Activated CD8-positive, alpha-beta memory T cell treated with anti-CD3 and anti-CD28 coated beads, Interleukin-2, amount 10 ng/mL, durations not matched to agents 7 days and 5 days (primary cell): ENCODE measurements around the gene FAM171A1. TPM values are rescaled to one million over a fixed set of nuclear protein-coding genes. Genes with fewer than 3 reads are reported as not detected.

ENCODE experiments used
- ATAC-seq: fragments of 150-1000 bp; cut with Tn5 transposase; one replicate; pipeline ENCODE4 v1.10.0; 2021; ENCODE audit warnings: moderate library complexity
- CTCF ChIA-PET: fragments of 350-600 bp; sonication (Branson Sonifier 250); formaldehyde crosslinking; loops from one replicate; lab custom pipeline; 2021; ENCODE audit warnings: antibody characterized with exemption; lab: Charles Lee
- DNase-seq: peaks from one replicate; pipeline ENCODE4 v3.0.0-alpha.2; 2020
- H3K27ac Mint-ChIP-seq: one replicate; pipeline ENCODE4 v1.8.0; 2021; ENCODE audit warnings: mild to moderate bottlenecking, mixed read lengths
- H3K27me3 Mint-ChIP-seq: one replicate; pipeline ENCODE4 v1.8.0; 2021; ENCODE audit warnings: mixed read lengths
- H3K36me3 Mint-ChIP-seq: one replicate; pipeline ENCODE4 v1.8.0; 2021; ENCODE audit warnings: mild to moderate bottlenecking, mixed read lengths
- H3K4me1 Mint-ChIP-seq: one replicate; pipeline ENCODE4 v1.8.0; 2021; ENCODE audit warnings: mixed read lengths
- H3K4me3 Mint-ChIP-seq: one replicate; pipeline ENCODE4 v1.8.0; 2021; ENCODE audit warnings: mild to moderate bottlenecking, moderate library complexity, mixed read lengths
- H3K9me3 Mint-ChIP-seq: one replicate; pipeline ENCODE4 v1.8.0; 2022; ENCODE audit warnings: low read depth, mixed read lengths
- total RNA-seq, 2 experiments: library from RNA; stranded (reverse); gene quantifications; one replicate each; pipeline ENCODE4 v1.2.3, GENCODE V29; 2021

FAM171A1 gene
- total RNA-seq, 2 experiments from 2014 or later: 0.68 to 2.9 TPM

DNA sequence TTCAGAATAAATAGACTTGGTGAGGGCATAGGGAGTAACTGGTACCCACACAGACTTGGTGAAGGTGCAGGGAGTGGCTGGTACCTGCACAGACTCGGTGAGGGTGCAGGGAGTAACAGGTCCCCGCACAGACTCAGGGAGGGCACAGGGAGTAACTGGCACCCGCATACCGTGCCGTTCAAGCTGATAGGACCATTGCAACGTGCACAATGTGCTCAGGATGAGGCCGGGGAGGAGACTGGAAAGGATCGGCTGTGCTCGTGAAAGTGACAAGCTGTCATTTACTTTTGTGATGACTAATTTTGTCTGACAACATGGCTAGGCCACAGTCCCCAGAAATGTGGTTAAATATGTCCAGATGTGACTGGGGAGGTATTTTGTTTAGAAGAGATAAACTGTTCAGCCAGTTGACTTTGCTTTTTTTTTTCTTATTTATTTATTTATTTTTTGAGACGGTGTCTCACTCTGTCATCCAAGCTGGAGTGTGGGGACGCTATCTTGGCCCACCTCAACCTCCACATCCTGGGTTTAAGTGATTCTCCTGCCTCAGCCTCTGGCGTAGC is 126.4 kb downstream of the FAM171A1 start:
- Mint-ChIP-seq H3K36me3 (no peaks in the 10 kb centered on the region), H3K27me3 (peaks cover 6% of the 10 kb centered on the region), H3K27ac (no peak overlapping the region), H3K4me3 (no peak overlapping the region), H3K4me1 (peaks cover 15% of the 10 kb centered on the region), H3K9me3 (no peaks in the 10 kb centered on the region)
- DNase-seq (peak; percentile 73), ATAC-seq (peak; percentile 70)
- CTCF ChIA-PET: interaction anchor here (1.0 to 2.2 kb wide), 2 partner anchors 10 to 76 kb away, joined by 3 to 6 read pairs; partner anchors contain the start of gene NMT2

GRCh38 chr10:15242261-15242840 is 128.7 kb downstream of the FAM171A1 start:
- H3K4me3 Mint-ChIP-seq: no peak overlapping the region
- peaks cover 6% of the 10 kb centered on the region for H3K27me3 Mint-ChIP-seq
- CTCF ChIA-PET: no interaction called here
- H3K4me1 Mint-ChIP-seq: peaks cover 22% of the 10 kb centered on the region
- H3K9me3 Mint-ChIP-seq: no peaks in the 10 kb centered on the region
- no peak for ATAC-seq
- DNase-seq: no peak
- no peaks in the 10 kb centered on the region for H3K36me3 Mint-ChIP-seq
- no peak overlapping the region for H3K27ac Mint-ChIP-seq

DNA sequence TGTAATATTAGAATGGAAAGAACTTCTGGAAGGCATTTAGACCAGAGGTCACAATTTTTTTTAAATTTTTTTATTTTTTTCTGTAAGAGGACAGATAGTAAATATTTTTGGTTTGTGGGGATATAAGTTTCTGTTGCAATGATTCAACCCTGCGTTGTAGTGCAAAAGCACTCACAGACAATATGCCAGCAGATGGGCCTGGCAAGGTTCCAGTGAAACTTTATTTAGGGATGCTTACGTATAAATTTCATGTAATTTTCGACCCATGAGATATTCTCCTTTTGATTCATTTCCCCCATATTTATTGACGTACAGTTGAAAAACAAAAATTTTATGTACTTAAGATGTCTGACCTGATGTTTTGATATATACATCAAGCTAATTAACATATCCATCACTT is 129.8 kb downstream of the FAM171A1 start:
- ATAC-seq (no peak), DNase-seq (no peak)
- Mint-ChIP-seq H3K4me1 (peaks cover 22% of the 10 kb centered on the region), H3K9me3 (no peaks in the 10 kb centered on the region), H3K36me3 (no peaks in the 10 kb centered on the region), H3K27ac (no peak overlapping the region), H3K4me3 (no peak overlapping the region), H3K27me3 (peaks cover 3% of the 10 kb centered on the region)
- CTCF ChIA-PET: interaction anchor here (0.7 kb wide), 1 partner anchor 10 kb away, joined by 4 read pairs; no protein-coding TSS in a partner anchor

DNA sequence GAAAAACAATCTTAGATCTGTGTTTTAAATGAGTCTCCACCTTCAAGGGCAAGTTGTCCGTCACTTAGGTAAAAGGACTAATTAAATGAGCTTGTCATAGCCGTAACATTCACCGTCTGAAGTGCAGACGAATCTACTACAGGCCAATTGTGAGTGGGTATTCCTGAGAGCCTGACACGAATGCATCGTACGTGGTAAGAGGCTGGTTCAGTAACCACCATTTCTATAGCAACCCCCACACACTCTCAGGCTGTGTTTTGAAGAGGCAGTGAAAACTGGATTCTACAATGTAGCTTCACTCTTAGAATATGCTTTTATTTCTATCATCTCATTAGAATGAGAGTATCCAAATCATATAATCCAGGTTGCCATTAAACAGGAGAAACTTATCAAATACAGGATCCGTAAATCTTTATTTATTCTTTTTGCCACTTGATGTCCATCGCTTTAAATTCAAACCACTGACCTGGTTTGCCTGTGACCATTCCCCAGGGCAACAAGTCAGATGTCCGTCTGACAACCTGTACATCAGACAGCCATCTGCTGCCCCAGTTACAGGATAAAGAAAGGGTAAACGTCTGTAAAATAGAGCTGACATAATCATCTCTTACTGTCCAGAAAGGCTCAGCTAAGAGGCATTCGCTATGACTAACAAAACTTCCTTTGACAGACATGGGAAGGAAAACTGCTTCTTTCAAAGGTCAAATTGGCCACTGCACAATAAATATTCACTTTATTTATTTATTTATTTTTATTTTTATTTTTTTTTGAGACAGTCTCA is 132.3 kb downstream of the FAM171A1 start:
- peaks cover 3% of the 10 kb centered on the region for H3K27me3 Mint-ChIP-seq
- no peaks in the 10 kb centered on the region for H3K9me3 Mint-ChIP-seq
- H3K4me1 Mint-ChIP-seq: peaks cover 7% of the 10 kb centered on the region
- no peak overlapping the region for H3K27ac Mint-ChIP-seq
- DNase-seq (no peak), ATAC-seq (peak; percentile 53)
- no peak overlapping the region for H3K4me3 Mint-ChIP-seq
- H3K36me3 Mint-ChIP-seq: no peaks in the 10 kb centered on the region
- CTCF ChIA-PET: interaction anchor here (1.1 kb wide), 1 partner anchor 16 kb away, joined by 3 read pairs; no protein-coding TSS in a partner anchor

DNA sequence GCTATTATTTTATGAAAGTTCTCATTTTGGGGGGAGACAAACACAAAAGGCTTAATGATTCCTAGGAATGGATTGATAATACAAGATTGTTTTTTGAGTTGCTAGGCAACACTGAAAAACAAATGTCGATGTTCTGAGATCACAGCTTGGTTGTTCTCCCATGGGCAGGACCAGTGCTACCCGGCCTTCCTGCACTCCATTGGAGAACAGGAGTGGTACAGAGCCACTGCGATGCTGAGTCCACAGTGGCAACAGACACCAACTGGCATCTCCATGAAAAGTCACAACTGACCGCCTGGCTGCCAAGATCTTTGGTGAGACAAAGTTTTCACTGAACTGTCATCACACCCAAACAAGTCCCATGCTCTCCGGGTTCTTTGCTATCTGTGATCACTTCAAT is 133.7 kb downstream of the FAM171A1 start:
- peaks cover 3% of the 10 kb centered on the region for H3K27me3 Mint-ChIP-seq
- H3K36me3 Mint-ChIP-seq: no peaks in the 10 kb centered on the region
- CTCF ChIA-PET: no interaction called here

DNA sequence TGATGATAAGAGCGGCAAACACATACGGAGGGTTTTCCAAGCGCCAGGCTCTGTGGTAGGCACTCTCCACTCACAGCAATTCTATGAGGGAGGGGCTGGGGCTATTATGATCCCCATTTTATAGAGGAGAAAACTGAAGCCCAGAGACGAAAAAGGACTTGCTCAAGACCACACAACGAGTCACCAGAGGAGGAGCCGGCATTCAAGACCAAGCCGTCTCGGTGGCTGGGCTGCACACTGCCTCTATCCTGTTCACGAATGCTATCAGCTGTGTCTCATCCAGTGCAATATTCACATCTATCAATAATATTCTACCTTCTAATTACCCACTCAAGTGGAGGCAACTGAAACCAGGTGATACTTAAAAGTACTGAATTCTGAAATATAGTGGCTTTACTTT is 134.7 kb downstream of the FAM171A1 start:
- Mint-ChIP-seq H3K27ac (no peak overlapping the region), H3K4me3 (no peak overlapping the region), H3K4me1 (peaks cover 7% of the 10 kb centered on the region), H3K9me3 (no peaks in the 10 kb centered on the region), H3K27me3 (peaks cover 1% of the 10 kb centered on the region), H3K36me3 (no peaks in the 10 kb centered on the region)
- DNase-seq (no peak), ATAC-seq (no peak)
- CTCF ChIA-PET: no interaction called here

More for the DNA sequence above, 133.7 kb downstream of the FAM171A1 start:
- Mint-ChIP-seq H3K9me3 (no peaks in the 10 kb centered on the region), H3K4me3 (no peak overlapping the region), H3K27ac (no peak overlapping the region), H3K4me1 (peaks cover 7% of the 10 kb centered on the region)
- ATAC-seq (no peak), DNase-seq (no peak)

GRCh38 chr10:15232279-15232678 is 138.8 kb downstream of the FAM171A1 start:
- no peak for DNase-seq
- CTCF ChIA-PET: no interaction called here
- no peak overlapping the region for H3K27ac Mint-ChIP-seq
- peaks cover 2% of the 10 kb centered on the region for H3K9me3 Mint-ChIP-seq
- no peaks in the 10 kb centered on the region for H3K27me3 Mint-ChIP-seq
- H3K4me1 Mint-ChIP-seq: no peaks in the 10 kb centered on the region
- H3K4me3 Mint-ChIP-seq: no peak overlapping the region
- ATAC-seq: no peak
- H3K36me3 Mint-ChIP-seq: peaks cover 2% of the 10 kb centered on the region

DNA sequence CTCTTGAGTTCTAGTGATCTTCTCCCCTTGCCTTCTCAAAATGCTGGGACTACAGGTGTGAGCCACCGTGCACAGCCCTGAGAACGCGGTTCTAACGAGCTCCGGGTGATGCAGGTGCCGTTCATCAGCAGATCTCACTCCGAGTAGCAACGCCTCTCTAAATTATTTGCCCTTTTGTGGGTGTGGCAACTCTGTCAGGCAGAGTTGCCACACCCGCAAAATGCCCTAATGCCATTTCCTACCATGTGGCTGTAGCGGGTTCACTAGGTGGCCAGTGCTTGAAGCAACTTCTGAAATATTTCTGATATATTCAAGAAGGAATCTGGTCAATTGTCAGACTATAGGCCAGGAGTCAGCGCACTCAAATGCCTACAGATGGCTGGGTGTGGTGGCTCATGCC is 139.7 kb downstream of the FAM171A1 start:
- H3K4me1 Mint-ChIP-seq: no peaks in the 10 kb centered on the region
- peaks cover 2% of the 10 kb centered on the region for H3K36me3 Mint-ChIP-seq
- DNase-seq: no peak
- no peak overlapping the region for H3K27ac Mint-ChIP-seq
- H3K4me3 Mint-ChIP-seq: no peak overlapping the region
- CTCF ChIA-PET: interaction anchor here (0.9 to 1.0 kb wide), 2 partner anchors 60 to 64 kb away, joined by 3 read pairs; no protein-coding TSS in a partner anchor
- no peaks in the 10 kb centered on the region for H3K27me3 Mint-ChIP-seq
- ATAC-seq: no peak
- H3K9me3 Mint-ChIP-seq: peaks cover 2% of the 10 kb centered on the region

DNA sequence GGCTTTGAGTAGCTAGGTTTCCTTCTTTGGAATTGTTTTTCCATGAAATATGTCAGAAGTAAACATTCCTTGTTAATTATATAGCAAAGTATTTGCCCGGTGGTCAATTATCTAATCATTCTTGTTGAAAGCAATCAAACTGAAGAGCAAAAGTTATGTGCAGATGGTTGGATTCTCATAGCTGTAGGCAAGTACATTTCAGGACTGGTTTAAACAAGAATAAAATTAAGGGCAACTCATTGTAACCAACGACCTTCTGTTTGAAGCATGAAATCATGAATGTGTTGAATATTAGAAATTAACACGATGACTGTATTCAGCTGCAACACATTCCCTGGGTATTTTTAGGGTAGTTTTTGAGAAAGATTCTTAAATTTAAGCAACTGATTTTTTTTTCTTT is 140.8 kb downstream of the FAM171A1 start:
- Mint-ChIP-seq H3K4me3 (no peak overlapping the region), H3K9me3 (peaks cover 2% of the 10 kb centered on the region), H3K27ac (no peak overlapping the region), H3K36me3 (peaks cover 2% of the 10 kb centered on the region), H3K4me1 (no peaks in the 10 kb centered on the region), H3K27me3 (no peaks in the 10 kb centered on the region)
- CTCF ChIA-PET: interaction anchor here (1.0 kb wide), 1 partner anchor 59 kb away, joined by 3 read pairs; no protein-coding TSS in a partner anchor
- no peak for DNase-seq
- ATAC-seq: no peak

- H3K36me3 Mint-ChIP-seq: peaks cover 2% of the 10 kb centered on the region
- no peak for ATAC-seq
- CTCF ChIA-PET: interaction anchor here (0.7 kb wide), 1 partner anchor 1443 kb away, joined by 3 read pairs; no protein-coding TSS in a partner anchor
- no peak for DNase-seq
- no peaks in the 10 kb centered on the region for H3K27me3 Mint-ChIP-seq
- peaks cover 2% of the 10 kb centered on the region for H3K9me3 Mint-ChIP-seq
- H3K27ac Mint-ChIP-seq: no peak overlapping the region
- no peak overlapping the region for H3K4me3 Mint-ChIP-seq
- no peaks in the 10 kb centered on the region for H3K4me1 Mint-ChIP-seq
These were observed 141.8 kb downstream of the FAM171A1 start for GRCh38 chr10:15229268-15229667.

DNA sequence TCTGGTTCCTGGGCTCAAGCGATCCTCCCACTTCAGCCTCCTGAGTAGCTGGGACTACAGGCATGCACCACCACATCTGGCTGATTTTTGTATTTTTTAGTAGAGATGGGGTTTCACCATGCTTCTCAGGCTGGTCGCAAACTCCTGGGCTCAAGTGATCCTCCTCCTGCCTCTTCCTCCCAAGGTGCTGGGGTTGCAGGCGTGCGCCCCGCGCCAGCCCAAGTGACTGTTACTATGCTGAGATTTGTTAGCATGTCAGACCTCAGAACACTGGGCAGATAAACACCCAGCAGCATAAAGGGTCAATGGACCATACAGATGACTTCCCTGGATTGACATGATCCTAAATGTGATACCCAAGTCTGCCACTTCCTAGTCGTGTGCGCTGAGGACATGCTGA is 142.7 kb downstream of the FAM171A1 start:
- CTCF ChIA-PET: no interaction called here
- DNase-seq (no peak), ATAC-seq (no peak)
- Mint-ChIP-seq H3K36me3 (peaks cover 2% of the 10 kb centered on the region), H3K9me3 (peaks cover 2% of the 10 kb centered on the region), H3K27ac (no peak overlapping the region), H3K27me3 (no peaks in the 10 kb centered on the region), H3K4me1 (no peaks in the 10 kb centered on the region), H3K4me3 (no peak overlapping the region)

DNA sequence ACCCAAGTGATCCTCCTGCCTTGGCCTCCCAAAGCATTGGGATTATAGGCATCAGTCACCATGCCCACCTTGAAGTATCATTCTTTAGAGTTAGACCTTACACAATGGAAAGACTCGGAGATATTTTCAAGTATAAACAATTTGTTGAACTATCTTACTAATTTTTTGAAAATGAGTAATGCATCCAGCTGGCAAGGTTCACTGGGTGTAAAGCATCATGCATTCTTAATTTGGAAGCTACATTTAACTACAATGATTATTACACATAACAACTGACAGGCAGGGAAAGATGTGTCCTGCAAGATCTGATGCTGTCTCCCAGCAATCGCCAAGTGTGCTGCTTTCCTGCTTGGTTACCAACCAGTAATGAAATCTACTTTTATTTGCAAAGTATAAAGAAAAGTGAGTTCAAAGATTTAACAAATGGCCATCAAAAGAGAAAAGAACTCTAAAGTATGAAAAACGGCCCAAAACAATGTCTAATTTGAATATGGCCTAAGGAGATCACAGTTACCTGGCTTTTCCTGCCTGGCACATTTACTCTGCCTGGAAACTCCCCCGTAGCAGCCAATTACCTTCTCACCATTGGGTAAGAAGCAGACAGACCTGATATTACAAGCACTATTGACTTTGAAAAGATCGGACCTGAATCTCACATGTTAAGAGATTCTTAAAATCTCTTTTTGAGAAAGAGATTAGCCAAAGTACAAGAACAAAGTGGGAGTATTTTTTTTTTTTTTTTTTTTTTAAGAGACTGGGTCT is 143.3 kb downstream of the FAM171A1 start:
- H3K27me3 Mint-ChIP-seq: no peaks in the 10 kb centered on the region
- no peak overlapping the region for H3K4me3 Mint-ChIP-seq
- CTCF ChIA-PET: no interaction called here
- ATAC-seq (no peak), DNase-seq (no peak)
- H3K9me3 Mint-ChIP-seq: peaks cover 2% of the 10 kb centered on the region
- peaks cover 2% of the 10 kb centered on the region for H3K36me3 Mint-ChIP-seq
- H3K4me1 Mint-ChIP-seq: no peaks in the 10 kb centered on the region
- no peak overlapping the region for H3K27ac Mint-ChIP-seq

DNA sequence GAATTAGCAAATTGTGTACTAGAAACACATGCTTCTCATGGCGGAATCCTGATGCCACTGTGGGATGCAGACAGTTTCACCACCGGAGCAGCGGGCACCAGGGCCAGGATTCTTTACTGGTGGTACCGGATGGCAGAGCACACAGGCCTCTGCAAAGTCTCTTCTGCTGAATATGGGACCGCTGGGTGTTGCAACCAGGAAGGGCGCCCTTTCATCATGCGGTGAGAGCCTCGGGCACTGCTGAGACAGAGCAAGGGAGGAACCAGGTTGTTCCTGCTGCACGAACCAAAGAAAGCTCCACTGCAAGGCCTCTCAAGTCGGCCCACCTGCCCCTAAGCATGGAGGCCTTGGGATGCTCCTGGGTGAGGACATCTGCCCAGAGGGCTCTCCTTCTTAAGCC is 145.6 kb downstream of the FAM171A1 start:
- no peak overlapping the region for H3K27ac Mint-ChIP-seq
- H3K4me3 Mint-ChIP-seq: no peak overlapping the region
- no peak for DNase-seq
- no peak for ATAC-seq
- H3K36me3 Mint-ChIP-seq: peaks cover 2% of the 10 kb centered on the region
- H3K9me3 Mint-ChIP-seq: peaks cover 2% of the 10 kb centered on the region
- H3K27me3 Mint-ChIP-seq: no peaks in the 10 kb centered on the region
- CTCF ChIA-PET: no interaction called here
- no peaks in the 10 kb centered on the region for H3K4me1 Mint-ChIP-seq
